Frontal cortex (tissue), 4 donors: ENCODE results near the gene CARD10. TPM values are rescaled to one million over a fixed set of nuclear protein-coding genes. Genes with fewer than 3 reads are reported as not detected.

Source experiments
- DNase-seq, 2 donors: peaks; one replicate each; pipeline ENCODE4 v3.0.0; 2012; ENCODE audit warnings: low spot score in 2 of 2
- FAIRE-seq: peaks from 2 replicates; lab custom pipeline; 2012; peaks lifted over from hg19 to GRCh38; lab: Jason Lieb, UNC
- total RNA-seq: library from RNA; depleted of rRNA; stranded (reverse); fragments of >200 nt; gene quantifications from one replicate; pipeline ENCODE4 v1.2.3, GENCODE V29; 2014
- donor health status: control.
- donor health status: control.
- donor health status: control.

CARD10 gene, protein sequence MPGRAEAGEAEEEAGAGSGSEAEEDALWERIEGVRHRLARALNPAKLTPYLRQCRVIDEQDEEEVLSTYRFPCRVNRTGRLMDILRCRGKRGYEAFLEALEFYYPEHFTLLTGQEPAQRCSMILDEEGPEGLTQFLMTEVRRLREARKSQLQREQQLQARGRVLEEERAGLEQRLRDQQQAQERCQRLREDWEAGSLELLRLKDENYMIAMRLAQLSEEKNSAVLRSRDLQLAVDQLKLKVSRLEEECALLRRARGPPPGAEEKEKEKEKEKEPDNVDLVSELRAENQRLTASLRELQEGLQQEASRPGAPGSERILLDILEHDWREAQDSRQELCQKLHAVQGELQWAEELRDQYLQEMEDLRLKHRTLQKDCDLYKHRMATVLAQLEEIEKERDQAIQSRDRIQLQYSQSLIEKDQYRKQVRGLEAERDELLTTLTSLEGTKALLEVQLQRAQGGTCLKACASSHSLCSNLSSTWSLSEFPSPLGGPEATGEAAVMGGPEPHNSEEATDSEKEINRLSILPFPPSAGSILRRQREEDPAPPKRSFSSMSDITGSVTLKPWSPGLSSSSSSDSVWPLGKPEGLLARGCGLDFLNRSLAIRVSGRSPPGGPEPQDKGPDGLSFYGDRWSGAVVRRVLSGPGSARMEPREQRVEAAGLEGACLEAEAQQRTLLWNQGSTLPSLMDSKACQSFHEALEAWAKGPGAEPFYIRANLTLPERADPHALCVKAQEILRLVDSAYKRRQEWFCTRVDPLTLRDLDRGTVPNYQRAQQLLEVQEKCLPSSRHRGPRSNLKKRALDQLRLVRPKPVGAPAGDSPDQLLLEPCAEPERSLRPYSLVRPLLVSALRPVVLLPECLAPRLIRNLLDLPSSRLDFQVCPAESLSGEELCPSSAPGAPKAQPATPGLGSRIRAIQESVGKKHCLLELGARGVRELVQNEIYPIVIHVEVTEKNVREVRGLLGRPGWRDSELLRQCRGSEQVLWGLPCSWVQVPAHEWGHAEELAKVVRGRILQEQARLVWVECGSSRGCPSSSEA
- total RNA-seq, result 4.1 TPM

DNA sequence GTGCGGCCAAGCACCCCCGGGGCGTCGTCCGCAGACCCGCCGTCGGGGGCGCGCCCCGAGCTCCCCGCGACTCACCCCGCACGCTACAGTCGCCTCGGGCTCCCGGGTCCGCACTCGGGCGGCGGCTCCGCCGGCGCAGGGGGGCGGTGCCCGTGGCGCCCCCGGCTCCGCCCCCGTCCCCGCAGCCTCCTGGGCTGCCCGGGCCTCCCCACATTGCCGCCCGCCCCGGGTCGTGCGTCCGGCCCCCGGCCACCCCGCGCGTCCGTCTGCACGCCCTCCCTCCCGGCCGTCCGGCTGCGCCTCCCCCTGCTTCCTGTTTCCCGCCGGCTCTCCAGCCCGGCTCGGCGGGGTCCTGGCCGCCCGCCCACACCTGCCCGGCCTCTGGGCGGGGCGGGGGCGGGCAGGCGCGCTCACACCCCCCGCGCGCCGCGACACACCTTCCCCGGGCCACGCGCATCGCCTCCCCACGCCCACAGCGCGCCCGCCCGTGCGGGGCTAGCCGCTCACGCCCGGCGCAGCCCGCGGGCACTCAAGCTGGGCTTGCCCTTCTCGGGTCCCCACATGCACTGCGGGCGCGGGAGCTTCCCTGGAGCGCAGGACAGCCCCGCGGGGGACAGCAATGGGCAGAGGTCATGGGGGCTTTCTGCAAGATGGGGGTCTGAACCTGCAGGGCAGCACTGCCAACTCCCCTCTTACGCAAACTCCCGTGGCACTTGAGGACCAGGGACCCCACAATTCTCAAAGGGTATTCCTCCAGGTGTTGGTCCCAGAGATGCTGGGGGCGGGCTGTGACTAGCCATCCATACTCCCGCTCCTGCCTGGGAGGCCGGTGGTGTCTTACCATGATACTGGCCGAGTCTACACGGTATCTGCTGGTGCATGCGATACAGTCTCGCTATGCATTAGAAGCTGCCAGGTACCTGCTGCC lies at the start of gene CARD10:
CARD10 (minus strand) TSS at position 148 of the 928 bp plus-strand sequence. CDS start 215 bp downstream, outside the sequence.
- peak in 1 of 2 donors; percentile 65 for DNase-seq
- FAIRE-seq, result no peak

DNA sequence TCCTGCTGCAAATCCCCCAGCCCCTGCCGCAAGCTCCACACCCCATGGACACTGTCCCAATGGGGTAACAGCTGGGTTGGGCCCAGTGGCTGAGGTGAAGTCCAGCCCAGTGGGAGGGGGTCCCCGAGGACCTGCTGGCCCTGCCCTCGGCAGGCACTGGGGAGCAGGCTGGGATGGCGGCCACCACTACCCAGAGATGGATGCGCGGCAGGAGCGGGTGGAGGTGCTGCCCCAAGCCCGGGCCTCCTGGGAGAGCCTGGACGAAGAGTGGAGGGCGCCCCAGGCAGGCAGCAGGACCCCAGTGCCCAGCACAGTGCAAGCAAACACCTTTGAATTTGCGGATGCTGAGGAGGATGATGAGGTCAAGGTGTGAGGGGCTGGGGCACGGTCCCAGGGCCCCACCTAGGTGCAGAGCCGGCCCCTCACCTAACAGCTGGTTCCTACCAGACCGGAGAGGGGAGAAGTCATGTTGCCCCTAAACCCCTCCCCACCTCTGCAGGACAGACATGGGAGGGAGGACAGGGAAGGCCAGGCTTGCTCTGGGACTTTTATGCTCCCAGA lies 49.3 kb upstream of the CARD10 start:
- FAIRE-seq, result no peak

DNA sequence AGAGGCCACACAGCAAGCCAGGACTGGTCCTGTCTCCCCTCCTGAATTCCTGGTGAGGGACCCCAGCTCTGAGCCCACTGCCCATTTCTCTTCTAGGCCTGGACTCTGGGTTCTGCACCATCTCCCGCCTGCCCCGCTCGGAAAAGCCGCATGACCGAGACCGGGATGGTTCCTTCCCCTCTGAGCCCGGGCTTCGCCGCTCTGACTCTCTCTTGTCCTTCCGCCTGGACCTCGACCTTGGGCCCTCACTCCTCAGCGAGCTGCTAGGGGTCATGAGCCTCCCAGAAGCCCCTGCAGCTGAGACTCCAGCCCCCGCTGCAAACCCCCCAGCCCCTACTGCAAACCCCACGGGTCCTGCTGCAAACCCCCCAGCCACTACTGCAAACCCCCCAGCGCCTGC lies 48.8 kb upstream of the CARD10 start:
- DNase-seq, result peak in 1 of 2 donors; percentile 10
- no peak for FAIRE-seq

More for the DNA sequence above, 49.3 kb upstream of the CARD10 start:
- DNase-seq, result no peak

DNA sequence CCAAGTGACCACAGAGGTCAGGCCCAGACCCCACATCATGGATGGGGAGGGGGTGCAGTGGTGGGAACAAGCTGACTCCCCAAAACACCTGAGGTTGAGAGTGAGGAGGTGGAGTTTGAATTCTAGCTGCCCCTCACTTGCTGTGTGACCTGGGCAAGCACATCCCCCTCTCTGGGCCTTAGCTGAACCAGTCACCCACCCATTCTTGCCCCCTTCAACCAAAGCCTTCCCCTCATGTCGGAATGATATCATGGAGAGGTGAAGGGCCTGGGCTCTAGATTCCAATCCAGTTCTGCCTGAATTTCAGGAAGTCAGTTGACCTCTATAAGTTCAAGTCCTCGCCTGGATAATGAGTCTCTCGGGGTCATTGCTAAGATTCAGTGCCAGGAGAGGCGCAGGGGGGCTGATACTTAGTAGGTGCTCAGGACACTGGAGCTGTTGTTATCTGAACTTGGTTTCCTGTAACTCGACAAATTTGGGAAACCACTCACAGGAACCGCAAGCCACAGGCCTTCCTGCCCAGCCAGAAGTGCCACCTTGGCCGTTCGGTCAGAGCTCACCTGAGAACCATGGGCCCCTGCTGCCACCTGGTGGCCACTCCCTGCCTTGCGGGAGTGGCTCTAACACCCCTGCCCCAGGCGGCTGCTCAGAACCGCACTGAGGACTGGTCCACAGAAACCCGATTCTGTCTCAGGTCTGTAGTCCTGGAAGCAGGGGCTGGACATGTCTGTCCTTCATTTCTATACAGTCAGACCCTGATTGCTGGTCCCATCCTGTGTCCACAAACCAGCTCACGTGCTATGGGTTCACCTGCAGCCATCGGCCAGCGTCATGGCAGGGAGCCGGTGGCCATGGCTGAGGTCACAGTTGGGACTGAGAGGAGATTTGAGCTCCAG lies 47.9 kb upstream of the CARD10 start:
- no peak for FAIRE-seq
- peak; percentile 70 to 85 for DNase-seq

DNA sequence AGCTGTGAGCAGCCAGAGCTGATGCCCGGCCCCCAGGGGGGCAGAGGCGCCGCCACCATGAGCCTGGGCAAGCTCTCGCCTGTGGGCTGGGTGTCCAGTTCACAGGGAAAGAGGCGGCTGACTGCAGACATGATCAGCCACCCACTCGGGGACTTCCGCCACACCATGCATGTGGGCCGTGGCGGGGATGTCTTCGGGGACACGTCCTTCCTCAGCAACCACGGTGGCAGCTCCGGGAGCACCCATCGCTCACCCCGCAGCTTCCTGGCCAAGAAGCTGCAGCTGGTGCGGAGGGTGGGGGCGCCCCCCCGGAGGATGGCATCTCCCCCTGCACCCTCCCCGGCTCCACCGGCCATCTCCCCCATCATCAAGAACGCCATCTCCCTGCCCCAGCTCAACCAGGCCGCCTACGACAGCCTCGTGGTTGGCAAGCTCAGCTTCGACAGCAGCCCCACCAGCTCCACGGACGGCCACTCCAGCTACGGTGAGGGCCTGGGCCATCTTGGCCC lies 47.2 kb upstream of the CARD10 start:
- FAIRE-seq, result no peak

DNA sequence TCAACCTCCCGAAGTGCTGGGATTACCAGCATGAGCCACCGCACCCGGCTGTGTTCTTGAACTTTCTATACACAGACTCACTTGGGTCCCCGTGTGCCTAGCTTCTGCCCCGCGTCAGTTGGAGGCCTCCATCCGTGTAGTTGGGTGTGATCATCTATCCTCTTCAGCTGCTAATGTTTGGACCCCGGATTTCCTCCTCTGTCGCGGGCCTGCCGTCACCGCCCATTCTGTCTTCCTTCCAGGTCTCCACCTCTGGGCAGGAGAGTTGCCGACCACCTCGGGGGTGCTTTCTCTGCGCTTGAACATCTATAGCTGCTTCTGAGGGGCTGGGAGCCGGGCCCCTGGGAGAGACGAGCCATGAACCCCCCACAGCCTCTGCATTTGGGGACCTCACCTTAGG lies 46.6 kb upstream of the CARD10 start:
- DNase-seq, result no peak
- no peak for FAIRE-seq

More for the DNA sequence above, 47.2 kb upstream of the CARD10 start:
- peak; percentile 31 to 37 for DNase-seq

DNA sequence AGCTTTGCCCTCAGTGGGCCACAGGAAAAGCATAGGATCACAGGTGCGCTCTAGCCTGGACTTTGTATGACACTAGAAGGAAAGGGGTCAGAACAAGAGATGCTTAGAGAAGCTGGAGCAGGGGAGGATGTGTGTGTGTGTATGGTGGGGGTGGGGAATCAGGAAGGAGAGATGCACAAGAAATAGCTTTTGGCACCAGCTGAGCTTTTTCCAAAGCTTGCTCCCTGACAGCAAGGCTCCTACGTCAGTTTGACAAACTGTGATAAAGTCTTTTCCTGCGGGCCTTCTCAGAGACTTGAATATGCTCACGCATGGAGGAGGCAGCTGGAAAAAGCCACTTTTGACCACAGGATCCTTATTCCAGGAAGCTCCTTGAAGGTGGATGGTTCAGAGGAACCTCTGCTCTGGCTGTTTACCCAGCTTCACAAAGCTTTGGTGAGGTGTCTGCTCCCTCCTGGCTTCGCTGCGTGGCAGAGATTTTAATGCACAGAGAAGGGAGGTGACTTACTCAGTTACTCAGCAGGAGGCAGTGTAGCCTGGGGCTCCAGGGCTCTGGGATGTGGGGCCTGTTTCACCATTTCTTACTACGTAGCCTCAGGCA lies 45.0 kb upstream of the CARD10 start:
- DNase-seq (peak; percentile 11 to 28), FAIRE-seq (no peak)

DNA sequence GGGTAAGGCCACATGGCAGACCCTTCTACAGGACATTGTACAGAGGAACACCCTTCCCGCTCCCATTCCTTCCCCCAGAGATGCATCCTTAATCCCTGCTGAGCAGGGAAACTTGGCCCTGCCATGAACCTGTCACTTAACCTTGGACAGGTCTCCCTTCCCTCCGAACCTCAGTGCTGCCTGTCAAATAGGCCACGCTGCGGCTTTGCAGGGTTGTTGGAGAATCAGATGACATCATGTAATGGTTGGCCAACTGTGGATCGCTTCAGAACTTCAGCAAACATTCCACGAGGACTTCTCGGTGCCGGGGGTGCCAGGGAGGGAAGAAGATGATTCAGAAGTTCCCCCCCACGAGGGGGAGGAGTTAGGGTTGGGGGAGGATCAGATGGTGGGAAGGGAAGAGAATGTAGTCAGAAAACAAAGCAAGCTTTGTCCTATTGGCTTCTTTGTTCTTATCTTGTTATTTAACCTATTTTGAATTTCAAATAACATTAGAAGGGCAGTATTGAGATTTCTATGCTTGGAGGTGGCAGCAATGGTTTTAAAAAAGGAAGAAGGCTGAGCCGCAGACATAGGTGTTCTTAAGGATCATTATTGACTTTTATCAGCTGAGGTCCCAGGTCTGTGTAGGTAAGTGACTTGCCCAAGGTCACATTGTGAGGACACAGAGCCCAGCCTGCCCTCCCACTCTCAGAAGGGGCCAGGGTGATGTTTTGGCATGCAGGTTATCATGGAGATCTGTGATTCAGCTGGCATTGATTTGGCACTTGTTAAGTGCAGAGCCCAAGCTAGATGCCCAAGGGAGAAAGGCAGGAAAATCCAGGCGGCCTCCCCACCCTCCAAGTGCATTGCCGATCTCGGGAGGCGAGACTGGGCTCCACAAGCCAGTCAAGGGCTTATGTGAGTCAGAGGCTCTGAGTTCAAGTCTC lies 44.2 kb upstream of the CARD10 start:
- FAIRE-seq, result peak; percentile 78
- peak; percentile 63 to 73 for DNase-seq

DNA sequence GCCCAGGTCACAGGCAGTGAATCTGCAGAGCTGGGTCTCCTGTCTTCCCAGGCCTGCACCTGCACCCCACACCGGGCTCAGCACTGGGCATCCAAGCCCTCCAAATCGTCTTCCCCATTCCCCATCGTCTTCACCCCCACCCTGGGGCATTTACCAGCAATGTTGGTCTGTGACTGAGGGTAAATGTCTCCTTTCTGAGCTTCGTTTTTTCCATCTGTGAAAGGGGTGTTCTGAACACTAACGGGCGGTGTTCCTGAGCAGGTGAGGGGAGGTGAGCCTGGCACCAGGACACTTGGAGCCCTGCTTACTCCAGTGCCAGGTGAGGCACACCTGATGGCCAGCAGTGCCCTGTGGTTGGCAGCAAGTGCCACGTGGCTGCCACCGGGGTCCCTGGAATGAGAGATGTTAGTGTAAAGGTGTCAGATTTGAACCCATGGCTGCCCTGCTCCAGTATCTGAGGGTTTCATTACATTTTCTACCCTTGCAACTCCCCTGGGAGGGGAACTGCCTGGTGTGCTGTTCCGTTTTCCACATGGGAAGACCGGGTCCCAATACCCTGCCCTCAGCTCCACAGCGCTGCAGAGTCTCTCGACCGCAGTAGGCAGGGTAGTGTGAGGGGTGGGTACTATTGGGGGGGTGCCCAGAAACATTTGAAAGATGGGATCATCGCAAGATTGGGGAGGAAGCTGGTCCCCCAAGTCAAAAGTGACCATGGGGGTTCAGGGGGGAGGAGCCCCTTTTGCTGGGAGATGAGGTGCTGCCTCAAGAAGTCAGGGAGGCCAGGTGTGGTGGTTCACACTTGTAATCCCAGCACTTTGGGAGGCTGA lies 43.0 kb upstream of the CARD10 start:
- DNase-seq (peak in 1 of 2 donors; percentile 7), FAIRE-seq (no peak)

DNA sequence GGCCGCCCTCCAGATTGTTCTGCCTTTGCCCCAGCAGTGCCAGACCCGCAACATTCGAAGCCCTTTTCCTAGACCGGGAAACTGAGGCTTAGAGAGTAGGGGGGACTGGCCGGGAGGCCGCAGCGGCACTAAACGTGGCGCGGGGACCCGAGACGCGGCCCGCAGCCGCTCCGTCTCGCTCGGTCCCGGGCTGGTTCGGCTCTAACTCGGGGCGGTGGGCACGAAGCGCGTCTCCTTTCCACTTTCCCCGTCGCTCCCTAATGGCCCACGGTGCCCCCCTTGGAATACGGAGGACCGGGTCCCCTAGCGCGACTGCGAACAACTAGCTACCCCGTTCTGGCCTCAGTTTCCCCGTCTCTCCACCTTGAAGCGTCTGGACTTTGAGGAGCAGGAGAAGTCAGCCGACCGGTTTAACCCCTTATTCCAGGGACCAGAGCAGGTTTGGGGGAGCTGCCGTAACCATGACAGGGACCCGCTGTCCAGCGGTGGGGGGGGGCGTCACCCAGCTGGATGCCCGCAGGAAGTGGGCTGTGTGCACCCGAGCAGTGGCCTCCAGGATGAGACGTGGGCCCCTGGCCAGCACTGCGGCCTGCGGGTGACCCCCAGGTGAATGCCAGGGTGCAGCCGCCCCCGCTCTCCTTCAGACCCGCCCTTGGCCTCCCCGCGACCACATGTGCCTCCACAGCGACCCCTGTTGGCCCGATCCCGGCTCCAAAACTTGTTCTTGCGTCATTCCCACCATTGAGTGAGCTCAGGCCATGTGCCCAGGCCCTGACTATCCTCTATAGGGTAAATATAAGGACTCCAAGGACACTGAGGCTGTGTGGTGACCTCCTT lies 42.2 kb upstream of the CARD10 start:
- DNase-seq, result peak; percentile 85 to 86
- no peak for FAIRE-seq

DNA sequence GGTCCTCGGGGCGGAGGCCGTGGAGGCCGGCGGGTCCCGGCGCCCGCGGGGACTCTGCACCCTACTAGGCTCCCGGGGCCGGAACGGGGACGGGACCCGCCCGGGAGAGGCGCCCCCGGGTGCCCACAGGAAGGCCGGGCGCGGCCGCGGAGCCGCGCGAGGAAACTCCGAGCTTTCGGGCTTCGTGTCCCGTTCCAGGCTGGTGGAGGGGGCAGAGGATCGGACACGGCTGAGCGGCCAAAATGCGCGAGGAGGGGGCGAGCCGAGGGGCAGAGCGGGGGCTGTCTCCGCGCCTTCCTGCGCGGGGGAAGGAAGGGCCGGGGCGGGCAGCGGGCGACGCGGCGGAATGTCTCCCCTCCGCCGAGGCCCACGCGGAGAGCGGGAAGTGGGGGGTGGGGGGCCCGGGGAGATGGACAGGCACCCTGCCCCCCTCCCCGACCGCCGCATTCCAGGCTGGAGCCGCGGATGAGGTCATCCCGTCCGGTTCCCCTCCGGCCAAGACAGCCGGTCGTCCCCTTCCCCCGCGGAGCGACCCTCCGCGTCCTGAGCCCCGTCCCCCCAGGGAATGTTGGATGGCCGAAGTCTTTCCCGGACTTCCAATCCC lies 41.5 kb upstream of the CARD10 start:
- DNase-seq, result peak in 1 of 2 donors; percentile 52
- FAIRE-seq, result no peak

DNA sequence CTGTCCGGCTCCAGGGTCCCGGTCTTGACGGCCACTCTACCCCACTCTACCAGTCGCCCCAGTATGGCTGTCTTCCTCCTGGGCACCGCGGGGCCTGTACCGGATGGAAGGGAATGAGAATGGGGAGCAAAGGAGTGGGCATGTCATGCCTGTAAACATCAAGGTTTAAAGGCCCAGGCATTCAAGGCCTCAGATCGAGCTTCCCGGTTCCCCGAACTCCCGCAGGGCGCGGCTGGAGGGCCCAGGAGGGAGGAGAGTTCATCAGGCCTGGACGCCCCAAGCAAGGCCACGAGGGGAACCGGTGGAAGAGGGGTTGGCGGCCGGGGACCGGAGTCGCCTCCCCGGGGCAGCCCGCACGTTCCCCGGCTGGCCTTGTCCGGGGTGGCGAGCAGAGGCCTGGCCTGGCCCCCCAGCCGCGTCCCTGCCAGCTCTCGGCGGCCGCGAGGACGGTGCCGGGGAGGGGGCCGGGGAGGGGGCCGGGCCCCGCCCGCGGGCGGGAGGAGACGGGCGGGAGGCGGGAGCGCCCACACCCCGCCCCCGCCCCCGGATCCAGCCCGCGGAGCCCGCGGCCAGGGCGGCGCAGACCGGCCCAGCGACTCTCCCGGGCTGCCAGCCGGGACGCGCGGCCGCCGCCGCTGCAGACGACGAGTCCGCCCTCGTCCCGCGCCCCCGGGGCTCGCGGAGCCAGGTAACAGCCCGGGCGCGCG lies 40.8 kb upstream of the CARD10 start, which contains the start of gene CDC42EP1:
CDC42EP1 (plus strand) TSS at position 580 of the 707 bp plus-strand sequence. CDS start 5,870 bp downstream, outside the sequence.
- DNase-seq (peak; percentile 87 to 89), FAIRE-seq (no peak)

DNA sequence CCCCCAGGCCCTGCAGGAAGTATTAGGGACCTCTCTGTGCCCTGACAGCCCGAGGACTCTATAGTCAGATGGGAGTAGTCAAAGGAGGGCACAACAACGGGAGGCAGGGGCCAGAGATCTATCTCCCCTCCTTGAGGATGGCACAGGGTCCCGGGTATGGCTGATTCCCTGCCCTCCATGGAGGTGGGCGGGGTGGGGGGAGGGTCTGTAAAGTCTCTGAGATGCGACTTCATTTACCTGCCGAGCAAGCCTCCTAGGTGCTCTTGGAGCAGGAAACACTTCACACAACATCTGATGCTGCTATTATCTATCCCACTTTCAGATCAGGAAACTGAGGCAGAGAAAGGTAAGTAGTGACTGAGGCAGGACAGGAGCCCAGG lies 40.3 kb upstream of the CARD10 start:
- DNase-seq (peak in 1 of 2 donors; percentile 14), FAIRE-seq (no peak)
